Fibroblast of skin of scalp (primary cell): ENCODE results near the gene HNRNPUL1.

ENCODE experiments used
- DNase-seq: peaks from one replicate; pipeline ENCODE4 v3.0.0-alpha.2; 2013

The HNRNPUL1 gene

GRCh38 chr19:41234512-41235168 is 29.5 kb upstream of the HNRNPUL1 start:
- DNase-seq, result no peak

GRCh38 chr19:41235480-41235879 is 28.7 kb upstream of the HNRNPUL1 start:
- DNase-seq, result no peak

GRCh38 chr19:41238244-41238643 is 25.9 kb upstream of the HNRNPUL1 start:
- DNase-seq, result no peak

- DNase-seq, result no peak
Measured at GRCh38 chr19:41239363-41239762, 24.8 kb upstream of the HNRNPUL1 start.

GRCh38 chr19:41239961-41240574 is 24.1 kb upstream of the HNRNPUL1 start:
- no peak for DNase-seq

GRCh38 chr19:41241859-41242258 is 22.3 kb upstream of the HNRNPUL1 start:
- no peak for DNase-seq

GRCh38 chr19:41244117-41244516 is 20.1 kb upstream of the HNRNPUL1 start:
- DNase-seq, result no peak

GRCh38 chr19:41245843-41246242 is 18.3 kb upstream of the HNRNPUL1 start:
- DNase-seq, result no peak

GRCh38 chr19:41248895-41249294 is 15.3 kb upstream of the HNRNPUL1 start:
- no peak for DNase-seq

- no peak for DNase-seq
Measured at GRCh38 chr19:41249707-41250423, 14.3 kb upstream of the HNRNPUL1 start.

- no peak for DNase-seq
Measured at GRCh38 chr19:41253660-41254059, 10.5 kb upstream of the HNRNPUL1 start.

- DNase-seq, result no peak
Measured at GRCh38 chr19:41255171-41255570, 9.0 kb upstream of the HNRNPUL1 start.

GRCh38 chr19:41261474-41262190 is 2.5 kb upstream of the HNRNPUL1 start:
- no peak for DNase-seq

- DNase-seq, result no peak
Measured at GRCh38 chr19:41263042-41263849, 926 bp upstream of the HNRNPUL1 start.

- DNase-seq, result peak; percentile 42
Measured at GRCh38 chr19:41264581-41265394, 616 bp downstream of the HNRNPUL1 start.

GRCh38 chr19:41265395-41266153 is 1.4 kb downstream of the HNRNPUL1 start:
- peak; percentile 11 for DNase-seq

GRCh38 chr19:41269055-41269454 is 4.9 kb downstream of the HNRNPUL1 start:
- no peak for DNase-seq

- no peak for DNase-seq
Measured at GRCh38 chr19:41269571-41269970, 5.4 kb downstream of the HNRNPUL1 start.

- no peak for DNase-seq
Measured at GRCh38 chr19:41273076-41273475, 8.9 kb downstream of the HNRNPUL1 start.

GRCh38 chr19:41274802-41275201 is 10.6 kb downstream of the HNRNPUL1 start:
- DNase-seq, result no peak

- DNase-seq, result no peak
Measured at GRCh38 chr19:41276231-41276630, 12.1 kb downstream of the HNRNPUL1 start.
